ENCODE results near the gene MYCBP2.

The MYCBP2 gene

GRCh38 chr13:77042566-77043177, 284.2 kb downstream of the MYCBP2 start:
- no peak for DNase-seq (ENCODE audit: low read depth)
- TF ChIP-seq CTCF (conservative IDR thresholded peaks at IDR 0.05; ENCODE audit: low read depth, low read length) = no peak
- H3K4me3 ChIP-seq (ENCODE audit: low read length) = no peak overlapping the region

DNA sequence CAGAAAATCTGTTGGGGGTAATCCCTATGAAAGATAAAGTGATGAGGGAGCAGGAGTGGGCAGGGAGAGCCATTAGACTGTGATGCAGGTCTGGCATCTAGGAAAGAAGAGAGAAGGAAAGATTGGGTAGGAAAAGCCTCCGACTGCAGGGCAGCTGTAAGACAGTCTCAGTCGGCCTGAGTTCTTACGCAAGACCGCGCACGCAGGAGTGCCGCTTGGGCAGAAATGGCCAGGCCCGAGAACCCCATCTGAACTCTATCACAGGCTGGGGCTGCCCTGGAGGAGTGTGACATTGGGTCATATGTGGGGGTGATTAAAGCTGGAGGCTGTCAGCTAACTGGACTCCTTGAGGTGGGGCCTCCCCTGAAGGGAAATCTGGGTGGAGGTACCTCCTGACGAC, 286.1 kb downstream of the MYCBP2 start:
- no peak for TF ChIP-seq CTCF (conservative IDR thresholded peaks at IDR 0.05; ENCODE audit: low read depth, low read length)
- DNase-seq (ENCODE audit: low read depth) = no peak
- no peak overlapping the region for H3K4me3 ChIP-seq (ENCODE audit: low read length)

DNA sequence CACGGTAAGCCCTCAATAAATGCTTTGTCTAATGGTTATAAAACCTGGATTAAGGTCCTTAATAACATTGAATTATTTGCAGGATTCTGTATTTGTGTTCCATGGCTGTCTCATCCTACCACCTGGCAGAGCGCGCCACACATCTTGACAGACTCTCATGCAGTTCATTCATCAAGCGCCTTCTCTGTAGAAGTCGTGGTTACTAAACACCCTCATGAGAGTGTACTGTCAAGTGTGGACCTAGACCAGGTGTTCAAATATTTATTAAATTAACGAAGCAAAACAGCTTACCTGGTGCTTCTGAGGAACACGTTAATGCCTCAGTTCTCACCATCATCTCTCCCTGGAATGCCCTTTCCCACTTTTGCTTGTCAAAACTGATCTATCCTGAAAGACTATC, 286.8 kb downstream of the MYCBP2 start:
- no peak for DNase-seq (ENCODE audit: low read depth)
- no peak for TF ChIP-seq CTCF (conservative IDR thresholded peaks at IDR 0.05; ENCODE audit: low read depth, low read length)
- no peak overlapping the region for H3K4me3 ChIP-seq (ENCODE audit: low read length)

GRCh38 chr13:77038907-77039480, 287.9 kb downstream of the MYCBP2 start:
- TF ChIP-seq CTCF (conservative IDR thresholded peaks at IDR 0.05; ENCODE audit: low read depth, low read length) = no peak
- no peak overlapping the region for H3K4me3 ChIP-seq (ENCODE audit: low read length)
- DNase-seq (ENCODE audit: low read depth) = no peak

DNA sequence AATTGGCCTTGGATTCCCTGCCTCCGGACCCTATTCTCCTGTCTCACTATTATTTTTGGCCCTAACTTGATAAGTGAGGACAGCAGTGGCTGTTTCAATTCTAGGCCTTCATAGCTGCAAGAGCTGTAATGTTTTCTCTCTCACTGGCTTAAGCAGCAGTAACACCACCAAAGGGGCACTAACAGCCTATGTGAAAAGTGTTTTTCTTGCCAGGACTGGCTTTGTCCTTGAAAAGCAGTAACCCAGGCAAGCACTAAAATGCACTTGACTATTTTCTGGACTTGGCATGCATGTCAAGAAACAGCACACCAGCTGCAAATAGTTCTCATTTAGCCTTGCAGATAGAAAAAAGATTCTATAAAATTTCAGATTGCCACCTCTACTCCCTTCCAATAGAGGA, 290.6 kb downstream of the MYCBP2 start:
- TF ChIP-seq CTCF (conservative IDR thresholded peaks at IDR 0.05; ENCODE audit: low read depth, low read length) = no peak
- H3K4me3 ChIP-seq (ENCODE audit: low read length) = no peak overlapping the region
- DNase-seq (ENCODE audit: low read depth) = no peak

GRCh38 chr13:77034881-77035280, 292.0 kb downstream of the MYCBP2 start:
- no peak overlapping the region for H3K4me3 ChIP-seq (ENCODE audit: low read length)
- TF ChIP-seq CTCF (conservative IDR thresholded peaks at IDR 0.05; ENCODE audit: low read depth, low read length) = no peak
- DNase-seq (ENCODE audit: low read depth) = no peak

- no peak overlapping the region for H3K4me3 ChIP-seq (ENCODE audit: low read length)
- DNase-seq (ENCODE audit: low read depth) = no peak
- TF ChIP-seq CTCF (conservative IDR thresholded peaks at IDR 0.05; ENCODE audit: low read depth, low read length) = no peak
Measured at GRCh38 chr13:77033717-77034302, 293.1 kb downstream of the MYCBP2 start.
